MM.1S (cell line): ENCODE measurements around the gene SCN4B.

Experiments used
- DNase-seq: peaks from one replicate; pipeline ENCODE4 v3.0.0-alpha.2; 2015
- H2AFZ ChIP-seq: fragments of 300-600 bp; sonication (generic); 2 replicates; pipeline ENCODE4 v1.6.0; 2016; ENCODE audit warnings: antibody characterized with exemption, low read length
- H3F3A ChIP-seq: fragments of 300-600 bp; sonication (generic); 2 replicates; pipeline ENCODE4 v1.6.1; 2016; ENCODE audit warnings: mild to moderate bottlenecking, antibody characterized with exemption, low read length, moderate library complexity, mixed read lengths; ENCODE audit not compliant: insufficient read depth
- H3K27ac ChIP-seq: fragments of 300-600 bp; sonication (generic); 2 replicates; pipeline ENCODE4 v1.5.1; 2016; ENCODE audit warnings: mild to moderate bottlenecking, low read length
- H3K27me3 ChIP-seq: fragments of 300-600 bp; sonication (generic); replicated peaks from 2 replicates; pipeline ENCODE4 v1.6.0; 2016; ENCODE audit warnings: low read length; ENCODE audit not compliant: insufficient read depth
- H3K36me3 ChIP-seq: fragments of 300-600 bp; sonication (generic); replicated peaks from 2 replicates; pipeline ENCODE4 v1.6.1; 2016; ENCODE audit warnings: mild to moderate bottlenecking, low read length, mixed read lengths; ENCODE audit not compliant: insufficient read depth
- H3K4me1 ChIP-seq: fragments of 300-600 bp; sonication (generic); 2 replicates; pipeline ENCODE4 v1.6.1; 2016; ENCODE audit warnings: low read length, mixed read lengths
- H3K4me2 ChIP-seq: fragments of 300-600 bp; sonication (generic); 2 replicates; pipeline ENCODE4 v1.6.0; 2016; ENCODE audit warnings: low read depth, low read length
- H3K4me3 ChIP-seq: fragments of 300-600 bp; sonication (generic); 2 replicates; pipeline ENCODE4 v1.5.1; 2016; ENCODE audit warnings: low read length, mixed read lengths
- H3K79me2 ChIP-seq: fragments of 300-600 bp; sonication (generic); 2 replicates; pipeline ENCODE4 v1.6.1; 2016; ENCODE audit warnings: mixed run types, low read length, mixed read lengths
- H3K9ac ChIP-seq: fragments of 300-600 bp; sonication (generic); 2 replicates; pipeline ENCODE4 v1.6.1; 2016; ENCODE audit warnings: low read length, mixed read lengths
- H3K9me2 ChIP-seq: fragments of 300-600 bp; sonication (generic); replicated peaks from 2 replicates; pipeline ENCODE4 v1.6.1; 2016; ENCODE audit warnings: mild to moderate bottlenecking, low read length, mixed read lengths; ENCODE audit not compliant: insufficient read depth
- H3K9me3 ChIP-seq: fragments of 300-600 bp; sonication (generic); replicated peaks from 2 replicates; pipeline ENCODE4 v1.6.1; 2016; ENCODE audit warnings: mild to moderate bottlenecking, low read length, mixed read lengths; ENCODE audit not compliant: insufficient read depth
- H4K20me1 ChIP-seq: fragments of 300-600 bp; sonication (generic); 2 replicates; pipeline ENCODE4 v1.6.1; 2016; ENCODE audit warnings: mild to moderate bottlenecking, low read length, moderate library complexity, mixed read lengths; ENCODE audit not compliant: insufficient read depth
- CTCF ChIP-seq: fragments of 300-600 bp; sonication (generic); IDR thresholded peaks from 2 replicates; pipeline ENCODE4 v1.5.1; 2016; ENCODE audit warnings: antibody characterized with exemption, low read length, mixed read lengths
- EZH2 ChIP-seq: fragments of 300-600 bp; sonication (generic); optimal IDR thresholded peaks from 2 replicates; pipeline ENCODE3; 2017; ENCODE audit warnings: low read depth, mild to moderate bottlenecking, antibody characterized with exemption, low read length, mixed read lengths
- EZH2phosphoT487 ChIP-seq: fragments of 300-600 bp; sonication (generic); IDR thresholded peaks from 2 replicates; pipeline ENCODE4 v1.6.1; 2018; ENCODE audit warnings: antibody characterized with exemption, low read length

SCN4B gene

GRCh38 chr11:118154641-118155040, 2.0 kb upstream of the SCN4B start:
- no peaks in the 10 kb centered on the region for H3K9me2 ChIP-seq
- no peak for DNase-seq
- peaks cover 99% of the 10 kb centered on the region for H3K27me3 ChIP-seq
- no peaks in the 10 kb centered on the region for H3K79me2 ChIP-seq
- no peaks in the 10 kb centered on the region for H3F3A ChIP-seq
- H3K4me3 ChIP-seq = no peak overlapping the region
- no peak overlapping the region for H3K9ac ChIP-seq
- no peak overlapping the region for H3K4me2 ChIP-seq
- H3K9me3 ChIP-seq = no peaks in the 10 kb centered on the region
- no peaks in the 10 kb centered on the region for H3K4me1 ChIP-seq
- H2AFZ ChIP-seq = no peak overlapping the region
- no peak for TF ChIP-seq EZH2
- no peak for TF ChIP-seq EZH2phosphoT487
- no peak for TF ChIP-seq CTCF
- H3K36me3 ChIP-seq = no peaks in the 10 kb centered on the region
- no peak overlapping the region for H3K27ac ChIP-seq
- H4K20me1 ChIP-seq = no peaks in the 10 kb centered on the region

- H3K4me1 ChIP-seq = no peaks in the 10 kb centered on the region
- no peaks in the 10 kb centered on the region for H3F3A ChIP-seq
- no peaks in the 10 kb centered on the region for H3K9me2 ChIP-seq
- no peak overlapping the region for H3K4me3 ChIP-seq
- DNase-seq = no peak
- H3K27me3 ChIP-seq = peaks cover 98% of the 10 kb centered on the region
- no peaks in the 10 kb centered on the region for H3K9me3 ChIP-seq
- no peak overlapping the region for H3K27ac ChIP-seq
- no peak overlapping the region for H3K4me2 ChIP-seq
- no peaks in the 10 kb centered on the region for H3K36me3 ChIP-seq
- H4K20me1 ChIP-seq = no peaks in the 10 kb centered on the region
- H3K9ac ChIP-seq = no peak overlapping the region
- no peaks in the 10 kb centered on the region for H3K79me2 ChIP-seq
- H2AFZ ChIP-seq = no peak overlapping the region
- TF ChIP-seq EZH2 = no peak
- TF ChIP-seq EZH2phosphoT487 = no peak
- TF ChIP-seq CTCF = no peak
Observed at GRCh38 chr11:118153976-118154375, 1.4 kb upstream of the SCN4B start.

GRCh38 chr11:118153516-118153915, 893 bp upstream of the SCN4B start:
- no peak for DNase-seq
- H3K9me2 ChIP-seq = no peaks in the 10 kb centered on the region
- H3K9ac ChIP-seq = no peak overlapping the region
- H3K4me2 ChIP-seq = no peak overlapping the region
- H3K27ac ChIP-seq = no peak overlapping the region
- no peaks in the 10 kb centered on the region for H3K4me1 ChIP-seq
- H3K36me3 ChIP-seq = no peaks in the 10 kb centered on the region
- H3F3A ChIP-seq = no peaks in the 10 kb centered on the region
- TF ChIP-seq EZH2phosphoT487 (no peak), CTCF (no peak), EZH2 (no peak)
- no peaks in the 10 kb centered on the region for H4K20me1 ChIP-seq
- H3K9me3 ChIP-seq = no peaks in the 10 kb centered on the region
- H3K4me3 ChIP-seq = no peak overlapping the region
- H3K79me2 ChIP-seq = no peaks in the 10 kb centered on the region
- no peak overlapping the region for H2AFZ ChIP-seq
- peaks cover 93% of the 10 kb centered on the region for H3K27me3 ChIP-seq
